ENCODE measurements around the gene PTPN13.

DNA sequence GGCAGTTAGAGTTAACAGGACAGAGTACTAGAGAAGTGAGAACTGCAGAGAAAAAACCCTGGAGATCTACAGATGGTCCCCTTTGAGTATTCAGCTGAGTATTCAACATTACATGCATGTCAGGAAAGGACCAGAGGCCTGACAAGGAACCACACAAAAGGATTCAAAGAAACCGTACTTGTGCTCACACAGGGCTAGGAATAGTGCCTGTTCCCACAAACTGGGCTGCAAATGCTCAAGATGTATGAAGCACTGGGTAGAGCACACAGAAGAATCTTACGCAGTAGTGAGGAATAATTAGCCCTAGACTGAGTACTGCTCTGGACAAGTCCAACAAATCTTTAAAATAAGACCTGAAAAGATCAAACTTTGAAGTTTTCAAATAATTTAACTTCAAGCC lies 17.6 kb downstream of the PTPN13 start:
- TF ChIP-seq POLR2A (IDR thresholded peaks at IDR 0.05), result no peak
- TF ChIP-seq, protein P1, sequence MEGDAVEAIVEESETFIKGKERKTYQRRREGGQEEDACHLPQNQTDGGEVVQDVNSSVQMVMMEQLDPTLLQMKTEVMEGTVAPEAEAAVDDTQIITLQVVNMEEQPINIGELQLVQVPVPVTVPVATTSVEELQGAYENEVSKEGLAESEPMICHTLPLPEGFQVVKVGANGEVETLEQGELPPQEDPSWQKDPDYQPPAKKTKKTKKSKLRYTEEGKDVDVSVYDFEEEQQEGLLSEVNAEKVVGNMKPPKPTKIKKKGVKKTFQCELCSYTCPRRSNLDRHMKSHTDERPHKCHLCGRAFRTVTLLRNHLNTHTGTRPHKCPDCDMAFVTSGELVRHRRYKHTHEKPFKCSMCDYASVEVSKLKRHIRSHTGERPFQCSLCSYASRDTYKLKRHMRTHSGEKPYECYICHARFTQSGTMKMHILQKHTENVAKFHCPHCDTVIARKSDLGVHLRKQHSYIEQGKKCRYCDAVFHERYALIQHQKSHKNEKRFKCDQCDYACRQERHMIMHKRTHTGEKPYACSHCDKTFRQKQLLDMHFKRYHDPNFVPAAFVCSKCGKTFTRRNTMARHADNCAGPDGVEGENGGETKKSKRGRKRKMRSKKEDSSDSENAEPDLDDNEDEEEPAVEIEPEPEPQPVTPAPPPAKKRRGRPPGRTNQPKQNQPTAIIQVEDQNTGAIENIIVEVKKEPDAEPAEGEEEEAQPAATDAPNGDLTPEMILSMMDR (IDR thresholded peaks at IDR 0.05), result no peak
- TF ChIP-seq POLR2AphosphoS5 (IDR thresholded peaks at IDR 0.05; ENCODE audit: insufficient read depth in 1 of 2, low read depth in 1 of 2), result no peak
